Measurements from ENCODE around the gene SLC35G3.

GRCh38 chr17:35218915-35219314, 24.7 kb upstream of the SLC35G3 start:
- TF ChIP-seq MLLT1 (IDR thresholded peaks at IDR 0.05) (no peak), PML (IDR thresholded peaks at IDR 0.05; ENCODE audit: low read length) (no peak), BHLHE40 (IDR thresholded peaks at IDR 0.05; ENCODE audit: borderline replicate concordance in 1 of 2, low read depth in 2 of 2, low read length in 1 of 2) (no peak), MYC (IDR thresholded peaks at IDR 0.05; ENCODE audit: insufficient read depth, insufficient read length, insufficient replicate concordance, low read length, severe bottlenecking) (no peak), CEBPB (IDR thresholded peaks at IDR 0.05; ENCODE audit: borderline replicate concordance in 1 of 2, low read depth in 2 of 2, low read length in 2 of 2) (no peak), TAF1 (IDR thresholded peaks at IDR 0.05; ENCODE audit: borderline replicate concordance, low read depth, low read length) (no peak), POLR2A (IDR thresholded peaks at IDR 0.05; ENCODE audit: low read depth, low read length) (no peak), CTCF (IDR thresholded peaks at IDR 0.05 in 2 of 3, conservative IDR thresholded peaks at IDR 0.05 in 1 of 3; ENCODE audit: control insufficient read depth in 2 of 3, extremely low read depth in 1 of 3, insufficient read depth in 1 of 3, low read depth in 3 of 3, low read length in 3 of 3) (no peak), EP300 (IDR thresholded peaks at IDR 0.05; ENCODE audit: borderline replicate concordance in 1 of 2, control insufficient read depth in 1 of 2, low read depth in 2 of 2, low read length in 2 of 2) (no peak), STAT1 (conservative IDR thresholded peaks at IDR 0.05) (no peak), SIN3A (IDR thresholded peaks at IDR 0.05; ENCODE audit: low read depth, low read length) (no peak), TCF3 (IDR thresholded peaks at IDR 0.05; ENCODE audit: borderline replicate concordance, insufficient read depth, low read depth, low read length) (no peak), YY1 (IDR thresholded peaks at IDR 0.05; ENCODE audit: low read depth, low read length) (no peak), RB1 (IDR thresholded peaks at IDR 0.05; ENCODE audit: borderline replicate concordance) (no peak)

Measured in GM12878 (cell line).